ENCODE data around the gene GALNTL6. TPM values are rescaled to one million over a fixed set of nuclear protein-coding genes. Genes with fewer than 3 reads are reported as not detected.

The GALNTL6 gene
- total and polyA plus RNA-seq, 2 of the 4 experiments (the other 2 are of a cell fraction), result under 0.01 TPM; not detected in 1

DNA sequence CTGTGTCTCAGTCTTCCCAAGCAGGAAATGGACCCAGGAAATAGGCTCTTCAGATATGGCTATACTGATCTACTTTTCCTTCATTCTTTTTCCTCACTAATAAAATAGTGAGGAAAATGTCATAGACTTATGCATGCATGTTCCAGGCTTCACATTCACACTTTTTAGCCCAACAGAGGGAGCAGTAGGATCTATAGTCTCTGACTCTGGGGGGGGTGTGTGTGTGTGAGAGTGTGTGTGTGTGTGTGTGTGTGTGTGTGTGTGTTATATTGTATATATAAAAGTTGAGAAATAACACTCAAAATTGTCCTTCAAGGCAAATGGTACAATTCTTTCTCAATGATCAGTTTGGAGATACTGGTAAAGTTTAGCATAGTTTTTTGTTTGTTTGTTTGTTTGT, 1058.2 kb downstream of the GALNTL6 start:
- CTCF ChIA-PET, result no interaction called here

More for the DNA sequence above, 1058.2 kb downstream of the GALNTL6 start:
- H2BK120ac ChIP-seq (ENCODE audit: low read depth, low read length), result no peak overlapping the region
- no peaks in the 10 kb centered on the region for H4K20me1 ChIP-seq (ENCODE audit: insufficient read depth, low read length)
- no peak overlapping the region for H3K56ac ChIP-seq (ENCODE audit: extremely low read depth, insufficient read depth, low read length)
- no peak overlapping the region for H4K8ac ChIP-seq (ENCODE audit: low read depth in 2 of 2, low read length in 2 of 2)
- H3K27me3 ChIP-seq (ENCODE audit: control insufficient read depth, insufficient read depth, low read length), result no peaks in the 10 kb centered on the region; the same call in 1 of the 2 replicates
- BruUV-seq (replicated peaks), result no TSS peak
- H2AK5ac ChIP-seq (ENCODE audit: low read depth, low read length), result no peak overlapping the region
- no peaks in the 10 kb centered on the region for H3K79me1 ChIP-seq (ENCODE audit: low read depth in 1 of 2, low read length in 2 of 2)
- no peaks in the 10 kb centered on the region for H3K4me1 ChIP-seq (ENCODE audit: control insufficient read depth, insufficient read depth, low read length)
- in situ Hi-C loops (cut with MboI; ENCODE audit: low sequenced_read_pairs) (no loop called here), dilution Hi-C loops (cut with HindIII; ENCODE audit: low sequenced_read_pairs, unreplicated experiment) (no loop called here), intact Hi-C loops (cut with micrococcal nuclease) (no loop called here)
- ATAC-seq (ENCODE audit: low read depth) (no peak), DNase-seq (no peak)
- no peak overlapping the region for H2BK5ac ChIP-seq (ENCODE audit: low read depth, low read length, poor library complexity, severe bottlenecking)
- no peak overlapping the region for H4K91ac ChIP-seq (ENCODE audit: insufficient read depth, low read depth, low read length)
- no peak overlapping the region for H2AFZ ChIP-seq (replicated peaks; ENCODE audit: low read length, poor library complexity)
- H2BK15ac ChIP-seq (ENCODE audit: low read depth, low read length), result no peak overlapping the region
- H3K18ac ChIP-seq (ENCODE audit: low read depth, low read length), result no peak overlapping the region
- H3K14ac ChIP-seq (replicated peaks; ENCODE audit: low read depth, low read length), result no peak overlapping the region
- no peak overlapping the region for H3K4me2 ChIP-seq (ENCODE audit: low read depth, low read length)
- no peak overlapping the region for H3K27ac ChIP-seq (ENCODE audit: insufficient read depth, low read length)
- no peak overlapping the region for H3K23ac ChIP-seq (ENCODE audit: low read depth, low read length)
- H2BK20ac ChIP-seq (ENCODE audit: low read depth, low read length), result no peak overlapping the region
- H4K5ac ChIP-seq (ENCODE audit: low read depth, low read length), result no peak overlapping the region
- no peak overlapping the region for H3K4ac ChIP-seq (ENCODE audit: low read depth, low read length)
- no peaks in the 10 kb centered on the region for H3K36me3 ChIP-seq (ENCODE audit: control insufficient read depth, insufficient read depth, low read length)
- TF ChIP-seq MAFK (IDR thresholded peaks at IDR 0.05; ENCODE audit: low read depth, low read length), result no peak
- no peak for TF ChIP-seq RFX5 (IDR thresholded peaks at IDR 0.05; ENCODE audit: low read depth, low read length)
- TF ChIP-seq NFE2L2 (IDR thresholded peaks at IDR 0.05; ENCODE audit: low read depth, low read length), result no peak
- no peak for TF ChIP-seq CHD1 (IDR thresholded peaks at IDR 0.05; ENCODE audit: low read depth, low read length)
- TF ChIP-seq, protein P1, sequence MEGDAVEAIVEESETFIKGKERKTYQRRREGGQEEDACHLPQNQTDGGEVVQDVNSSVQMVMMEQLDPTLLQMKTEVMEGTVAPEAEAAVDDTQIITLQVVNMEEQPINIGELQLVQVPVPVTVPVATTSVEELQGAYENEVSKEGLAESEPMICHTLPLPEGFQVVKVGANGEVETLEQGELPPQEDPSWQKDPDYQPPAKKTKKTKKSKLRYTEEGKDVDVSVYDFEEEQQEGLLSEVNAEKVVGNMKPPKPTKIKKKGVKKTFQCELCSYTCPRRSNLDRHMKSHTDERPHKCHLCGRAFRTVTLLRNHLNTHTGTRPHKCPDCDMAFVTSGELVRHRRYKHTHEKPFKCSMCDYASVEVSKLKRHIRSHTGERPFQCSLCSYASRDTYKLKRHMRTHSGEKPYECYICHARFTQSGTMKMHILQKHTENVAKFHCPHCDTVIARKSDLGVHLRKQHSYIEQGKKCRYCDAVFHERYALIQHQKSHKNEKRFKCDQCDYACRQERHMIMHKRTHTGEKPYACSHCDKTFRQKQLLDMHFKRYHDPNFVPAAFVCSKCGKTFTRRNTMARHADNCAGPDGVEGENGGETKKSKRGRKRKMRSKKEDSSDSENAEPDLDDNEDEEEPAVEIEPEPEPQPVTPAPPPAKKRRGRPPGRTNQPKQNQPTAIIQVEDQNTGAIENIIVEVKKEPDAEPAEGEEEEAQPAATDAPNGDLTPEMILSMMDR (conservative IDR thresholded peaks at IDR 0.05; ENCODE audit: low read depth, low read length), result no peak
- no peak for TF ChIP-seq POLR2A (IDR thresholded peaks at IDR 0.05; ENCODE audit: low read depth, low read length)
- no peak for TF ChIP-seq ELK1 (IDR thresholded peaks at IDR 0.05; ENCODE audit: borderline replicate concordance, low read depth, low read length)
- no peak for TF ChIP-seq MXI1 (IDR thresholded peaks at IDR 0.05; ENCODE audit: borderline replicate concordance, low read depth, low read length)
- no peak for TF ChIP-seq SMC3 (IDR thresholded peaks at IDR 0.05; ENCODE audit: low read depth, low read length)
- no peak for TF ChIP-seq USF2 (IDR thresholded peaks at IDR 0.05; ENCODE audit: low read depth, low read length)
- TF ChIP-seq MAZ (IDR thresholded peaks at IDR 0.05; ENCODE audit: borderline replicate concordance, low read depth, low read length), result no peak
- H3K9me1 ChIP-seq (ENCODE audit: insufficient read depth, low read length), result no peaks in the 10 kb centered on the region
- POLR2A ChIA-PET (ENCODE audit: unreplicated experiment), result no interaction called here
- H2AK9ac ChIP-seq (replicated peaks; ENCODE audit: low read depth, low read length, poor library complexity), result no peak overlapping the region
- no peak overlapping the region for H3K9ac ChIP-seq (ENCODE audit: low read depth, low read length)
- H3K4me3 ChIP-seq (ENCODE audit: insufficient read depth, low read depth, low read length), result no peak overlapping the region
- no peaks in the 10 kb centered on the region for H3K9me3 ChIP-seq (ENCODE audit: control insufficient read depth, insufficient read depth, low read length)
